B cell (primary cell): ENCODE measurements around the gene EFNA1. TPM values are rescaled to one million over a fixed set of nuclear protein-coding genes. Genes with fewer than 3 reads are reported as not detected.

ENCODE experiments used
- ATAC-seq: fragments of 200-7000 bp; cut with Tn5 transposase; one replicate; pipeline ENCODE4 v1.10.0; 2021; ENCODE audit warnings: low read depth, mild to moderate bottlenecking, moderate number of reproducible peaks, moderate library complexity
- CTCF ChIA-PET: fragments of 350-600 bp; sonication (Branson Sonifier 250); formaldehyde crosslinking; loops from one replicate; lab custom pipeline; 2021; ENCODE audit warnings: antibody characterized with exemption, inconsistent platforms; lab: Charles Lee
- POLR2A ChIA-PET: fragments of 350-600 bp; sonication (Branson Sonifier 250); formaldehyde crosslinking; loops from one replicate; lab custom pipeline; 2021; ENCODE audit warnings: antibody characterized with exemption; lab: Charles Lee
- DNase-seq: peaks from one replicate; pipeline ENCODE4 v3.0.0; 2013
- H2AFZ ChIP-seq: 2 replicates; pipeline ENCODE4 v1.6.1; 2012; ENCODE audit warnings: mild to moderate bottlenecking, low read depth, low read length; ENCODE audit not compliant: insufficient read depth, poor library complexity, severe bottlenecking
- H3K27ac ChIP-seq, 2 donors: 1 replicate in 1 of 2; 2 replicates in 1 of 2; pipeline ENCODE4 v1.5.1; 2012 to 2013; ENCODE audit warnings: low read length in 2 of 2, mild to moderate bottlenecking in 2 of 2, moderate library complexity in 1 of 2
- H3K27me3 ChIP-seq, 4 experiments: fragments of 200-600 bp in 1 of 4; sonication (generic) in 1 of 4; replicated peaks in 1 of 4; 1 replicate in 2 of 4; 2 replicates in 2 of 4; pipeline versions ENCODE4 v1.6.1 to v1.7.0; 2013 to 2016; ENCODE audit warnings: low read length in 3 of 4, mild to moderate bottlenecking in 2 of 4, mixed read lengths in 1 of 4, moderate library complexity in 1 of 4; ENCODE audit not compliant: insufficient read depth in 4 of 4, control insufficient read depth in 3 of 4; ENCODE audit errors: control extremely low read depth in 1 of 4
- H3K36me3 ChIP-seq, 2 experiments: replicated peaks in 1 of 2; 1 replicate in 1 of 2; 2 replicates in 1 of 2; pipeline versions ENCODE4 v1.6.1 to v1.7.1; 2013; ENCODE audit warnings: low read length in 1 of 2; ENCODE audit not compliant: insufficient read depth in 2 of 2, control insufficient read depth in 1 of 2; ENCODE audit errors: control extremely low read depth in 1 of 2, extremely low read depth in 1 of 2
- H3K4me1 ChIP-seq, 2 donors: fragments of 200-600 bp in 1 of 2; sonication (generic) in 1 of 2; 1 replicate in 1 of 2; 2 replicates in 1 of 2; pipeline versions ENCODE4 v1.5.1 to v1.6.1; 2013 to 2017; ENCODE audit warnings: low read length in 2 of 2; ENCODE audit not compliant: control insufficient read depth in 2 of 2, insufficient read depth in 2 of 2
- H3K4me2 ChIP-seq: replicated peaks from 2 replicates; pipeline ENCODE3; 2012; ENCODE audit warnings: mild to moderate bottlenecking, low read depth, low read length; ENCODE audit not compliant: poor library complexity, severe bottlenecking
- H3K4me3 ChIP-seq, 5 experiments: fragments of 200-600 bp in 1 of 5; sonication (generic) in 1 of 5; 1 replicate in 3 of 5; 2 replicates in 2 of 5; pipeline versions ENCODE4 v1.5.1 to v1.7.0; 2011 to 2016; ENCODE audit warnings: low read length in 4 of 5, mild to moderate bottlenecking in 4 of 5, low read depth in 2 of 5, control low read depth in 1 of 5, moderate library complexity in 1 of 5; ENCODE audit not compliant: insufficient read depth in 1 of 5; ENCODE audit errors: control extremely low read depth in 1 of 5, extremely low read depth in 1 of 5
- H3K79me2 ChIP-seq: fragments of 200-600 bp; sonication (generic); one replicate; pipeline ENCODE4 v1.6.0; 2016; ENCODE audit warnings: low read length; ENCODE audit not compliant: control insufficient read depth, insufficient read depth
- H3K9ac ChIP-seq: fragments of 200-600 bp; sonication (generic); 2 replicates; pipeline ENCODE4 v1.6.1; 2017; ENCODE audit warnings: mild to moderate bottlenecking, low read length, moderate library complexity
- H3K9me3 ChIP-seq, 3 donors: one replicate each; pipeline versions ENCODE4 v1.6.1 to v1.7.1; 2013; ENCODE audit warnings: low read length in 2 of 3; ENCODE audit not compliant: control insufficient read depth in 2 of 3, insufficient read depth in 1 of 3; ENCODE audit errors: control extremely low read depth in 1 of 3
- H4K20me1 ChIP-seq: 2 replicates; pipeline ENCODE4 v1.6.0; 2012; ENCODE audit warnings: mild to moderate bottlenecking, low read length; ENCODE audit not compliant: insufficient read depth, control insufficient read depth, poor library complexity, severe bottlenecking
- H3K27ac Mint-ChIP-seq: one replicate; pipeline ENCODE4 v1.8.0; 2021; ENCODE audit warnings: mixed read lengths
- H3K27me3 Mint-ChIP-seq: one replicate; pipeline ENCODE4 v1.8.0; 2021; ENCODE audit warnings: mixed read lengths
- H3K4me1 Mint-ChIP-seq: one replicate; pipeline ENCODE4 v1.8.0; 2021; ENCODE audit warnings: mixed read lengths
- H3K4me3 Mint-ChIP-seq: one replicate; pipeline ENCODE4 v1.8.0; 2021; ENCODE audit warnings: mixed read lengths
- H3K9me3 Mint-ChIP-seq: one replicate; pipeline ENCODE4 v1.8.0; 2022; ENCODE audit warnings: mixed read lengths; ENCODE audit not compliant: insufficient read depth
- CTCF ChIP-seq: fragments of 200-600 bp; IDR thresholded peaks from one replicate; pipeline ENCODE4 v1.8.0; 2022; ENCODE audit warnings: antibody characterized with exemption, mild to moderate bottlenecking
- EZH2 ChIP-seq: IDR thresholded peaks from 2 replicates; pipeline ENCODE4 v1.6.1; 2012; ENCODE audit warnings: borderline replicate concordance, low read depth, mild to moderate bottlenecking, moderate library complexity, low read length; ENCODE audit not compliant: insufficient read depth, poor library complexity, severe bottlenecking
- WGBS: methylation state at CpG from one replicate; pipeline ENCODE4 v1.1.5; 2013; ENCODE audit warnings: missing lambda C conversion rate; ENCODE audit not compliant: insufficient coverage; 5-methylcytosine and 5-hydroxymethylcytosine counted together
- intact Hi-C: fragments of 100-400 bp; cut with micrococcal nuclease; formaldehyde crosslinking; loops from one replicate; pipeline ENCODE4 v1.10.0; 2022
- polyA plus RNA-seq: library from polyadenylated mRNA; depleted of rRNA; stranded (reverse); fragments of >200 nt; gene quantifications from 2 replicates; pipeline ENCODE4 v1.2.3, GENCODE V29; 2012
- total RNA-seq, 2 donors: library from RNA; stranded (reverse); fragments of 120-200 nt in 1 of 2; gene quantifications; 1 replicate in 1 of 2; 2 replicates in 1 of 2; pipeline versions ENCODE4 v1.2.3 to v1.2.4, GENCODE V29; 2013 to 2022

EFNA1 gene
- total and polyA plus RNA-seq, 2 donors (not counting 1 experiment from before 2014, with no cell fraction given), result 0.28 TPM; not detected in 1

- CTCF ChIA-PET, result interaction anchor here (1.0 to 5.3 kb wide), 7 partner anchors 11 to 52 kb away, joined by 3 to 51 read pairs (median 4); partner anchors contain the start of gene KRTCAP2
- TF ChIP-seq CTCF (no peak), EZH2 (no peak)
Measured at GRCh38 chr1:155137154-155137949, 9.7 kb downstream of the EFNA1 start.

More at GRCh38 chr1:155137154-155137949, 9.7 kb downstream of the EFNA1 start:
- Histone ChIP-seq H3K27me3 (no peaks in the 10 kb centered on the region), H3K27ac (peak overlapping the region; percentile 99 to 100), H3K79me2 (peaks cover 33% of the 10 kb centered on the region), H3K9me3 (no peaks in the 10 kb centered on the region), H2AFZ (no peak overlapping the region), H3K36me3 (peaks cover 0 to 5% of the 10 kb centered on the region in 2 experiments), H3K4me2 (peak overlapping the region; percentile 84), H3K4me3 (peak overlapping the region; percentile 60 to 99 (median 92)), H4K20me1 (peaks cover 9% of the 10 kb centered on the region), H3K4me1 (peaks cover 22 to 29% of the 10 kb centered on the region in 2 donors), H3K9ac (peak overlapping the region; percentile 100)
- DNase-seq, result no peak
- no peak for ATAC-seq
- Mint-ChIP-seq H3K4me3 (peak overlapping the region; percentile 100), H3K4me1 (peaks cover 48% of the 10 kb centered on the region), H3K9me3 (no peaks in the 10 kb centered on the region), H3K27me3 (no peaks in the 10 kb centered on the region), H3K27ac (peak overlapping the region; percentile 98)
- intact Hi-C loops, result no loop called here
- WGBS, result 90% methylated on average over 2 of the region's 6 CpGs
- POLR2A ChIA-PET, result interaction anchor here (0.6 to 2.6 kb wide), 2 partner anchors 13 to 138 kb away, joined by 3 to 21 read pairs; no protein-coding TSS in a partner anchor
